BJ (cell line): Measurements from ENCODE around the gene TTC39B. TPM values are rescaled to one million over a fixed set of nuclear protein-coding genes. Genes with fewer than 3 reads are reported as not detected.

Source experiments
- CTCF ChIA-PET: fragments of 350-600 bp; formaldehyde crosslinking; extraction: SDS; loops from one replicate; lab custom pipeline; 2021; ENCODE audit warnings: antibody characterized with exemption, inconsistent platforms; lab: Yijun Ruan, JAX
- POLR2A ChIA-PET: fragments of 300-600 bp; sonication (Branson Sonifier 250); formaldehyde crosslinking; extraction: SDS; loops from one replicate; lab custom pipeline; 2021; ENCODE audit warnings: antibody characterized with exemption; lab: Charles Lee
- DNase-seq: peaks from one replicate; pipeline ENCODE4 v3.0.0-alpha.2; 2011; ENCODE audit warnings: low read depth
- H3K27me3 ChIP-seq: 2 replicates; pipeline ENCODE4 v1.6.0; 2011; ENCODE audit warnings: low read length; ENCODE audit not compliant: control insufficient read depth, insufficient read depth
- H3K36me3 ChIP-seq: 2 replicates; pipeline ENCODE4 v1.5.1; 2011; ENCODE audit warnings: low read length; ENCODE audit not compliant: control insufficient read depth, insufficient read depth
- H3K4me3 ChIP-seq: 2 replicates; pipeline ENCODE4 v1.5.1; 2011; ENCODE audit warnings: low read depth, mild to moderate bottlenecking, control low read depth, low read length
- CTCF ChIP-seq: IDR thresholded peaks from 2 replicates; pipeline ENCODE4 v1.5.1; 2011; ENCODE audit warnings: low read depth, mild to moderate bottlenecking, control low read depth, inconsistent platforms, low read length, moderate library complexity; ENCODE audit not compliant: insufficient read depth
- polyA plus RNA-seq: library from polyadenylated mRNA; depleted of rRNA; stranded (reverse); fragments of >200 nt; gene quantifications from 2 replicates; pipeline ENCODE4 v1.2.3, GENCODE V29; 2011

The TTC39B gene
- polyA plus RNA-seq, 1 experiment = 5.1 TPM

DNA sequence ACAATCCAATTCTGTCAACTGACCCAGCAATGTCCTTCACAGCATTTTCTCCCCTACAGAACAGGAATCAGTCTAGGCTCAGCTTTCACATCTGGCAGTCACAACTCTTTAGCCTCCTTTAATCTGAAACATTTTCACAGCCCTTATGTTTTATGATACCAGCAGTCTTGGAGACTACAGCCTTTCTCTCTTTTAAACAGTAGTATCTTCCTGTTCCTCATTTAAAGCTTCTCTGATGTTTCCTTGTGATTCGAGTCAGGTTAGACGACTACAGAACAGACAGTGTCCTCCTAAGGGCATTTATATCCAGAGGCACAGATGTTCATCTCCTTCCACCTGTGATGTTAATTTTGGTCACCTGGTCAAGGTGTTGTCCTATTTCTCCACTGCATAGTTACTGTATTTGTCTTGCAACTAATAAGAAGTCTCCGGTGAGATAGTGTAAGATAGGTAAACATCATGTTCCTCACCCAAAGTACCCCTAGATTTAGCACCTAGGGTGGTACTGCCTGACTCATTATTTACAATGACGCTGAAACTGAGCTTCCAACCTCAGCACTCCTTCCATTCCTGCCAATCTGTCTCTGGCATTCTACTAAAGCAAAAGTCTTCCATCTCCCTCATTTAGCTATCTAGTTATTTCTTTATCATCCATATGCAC, 20.7 kb downstream of the TTC39B start:
- CTCF ChIA-PET = interaction anchor here (1.3 kb wide), 1 partner anchor 8 kb away, joined by 3 read pairs; no protein-coding TSS in a partner anchor
- no peak for TF ChIP-seq CTCF
- H3K36me3 ChIP-seq = no peaks in the 10 kb centered on the region
- no peak for DNase-seq
- H3K4me3 ChIP-seq = no peak overlapping the region
- POLR2A ChIA-PET = no interaction called here
- no peaks in the 10 kb centered on the region for H3K27me3 ChIP-seq

DNA sequence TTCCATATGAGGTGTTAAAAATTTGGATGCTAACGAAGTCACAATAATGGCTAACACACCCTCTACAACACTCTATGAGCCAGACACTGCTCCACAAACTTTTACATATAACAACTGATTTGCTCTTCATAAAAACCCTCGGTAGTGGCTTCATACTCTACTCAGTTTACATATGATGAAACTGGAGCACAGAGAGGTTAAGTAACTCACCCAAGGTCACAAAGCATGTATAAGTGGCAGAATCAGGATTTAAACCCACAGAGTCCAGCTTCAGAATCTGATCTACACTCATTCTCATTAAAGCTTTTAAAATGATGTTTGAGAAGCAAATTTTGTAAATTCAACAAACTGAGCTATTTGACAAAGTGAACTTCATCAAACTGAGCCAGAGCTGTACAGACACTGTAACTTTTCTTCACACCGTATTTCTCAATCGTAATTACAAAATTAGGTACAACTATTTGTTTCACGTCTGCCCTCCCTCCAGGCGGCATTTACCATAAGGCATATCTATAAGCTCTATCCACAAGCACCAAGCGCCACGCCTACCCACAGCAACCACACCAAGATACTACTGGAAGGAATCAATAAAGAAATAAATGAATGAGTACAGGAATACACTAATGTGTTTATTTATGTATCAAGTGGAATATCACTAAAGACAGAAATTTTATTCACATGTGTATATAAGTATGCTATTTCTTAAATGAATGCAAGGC, 24.3 kb downstream of the TTC39B start:
- no peak for DNase-seq
- ChIA-PET CTCF (interaction anchor here (1.4 kb wide), 1 partner anchor 8 kb away, joined by 3 read pairs; no protein-coding TSS in a partner anchor), POLR2A (no interaction called here)
- no peak for TF ChIP-seq CTCF
- no peak overlapping the region for H3K4me3 ChIP-seq
- no peaks in the 10 kb centered on the region for H3K36me3 ChIP-seq
- no peaks in the 10 kb centered on the region for H3K27me3 ChIP-seq

- Histone ChIP-seq H3K27me3 (no peaks in the 10 kb centered on the region), H3K4me3 (no peak overlapping the region), H3K36me3 (no peaks in the 10 kb centered on the region)
- DNase-seq = no peak
- no peak for TF ChIP-seq CTCF
- ChIA-PET CTCF (interaction anchor here (0.7 to 1.0 kb wide), 2 partner anchors 11 to 136 kb away, joined by 3 read pairs; no protein-coding TSS in a partner anchor), POLR2A (no interaction called here)
These were observed 26.4 kb downstream of the TTC39B start for GRCh38 chr9:15280647-15281046.

GRCh38 chr9:15278839-15279238, 28.2 kb downstream of the TTC39B start:
- TF ChIP-seq CTCF = no peak
- no peak for DNase-seq
- POLR2A ChIA-PET = no interaction called here
- Histone ChIP-seq H3K36me3 (no peaks in the 10 kb centered on the region), H3K27me3 (no peaks in the 10 kb centered on the region), H3K4me3 (no peak overlapping the region)
- CTCF ChIA-PET = interaction anchor here (0.5 to 1.2 kb wide), 3 partner anchors 12 to 27 kb away, joined by 3 to 4 read pairs (median 3); no protein-coding TSS in a partner anchor

DNA sequence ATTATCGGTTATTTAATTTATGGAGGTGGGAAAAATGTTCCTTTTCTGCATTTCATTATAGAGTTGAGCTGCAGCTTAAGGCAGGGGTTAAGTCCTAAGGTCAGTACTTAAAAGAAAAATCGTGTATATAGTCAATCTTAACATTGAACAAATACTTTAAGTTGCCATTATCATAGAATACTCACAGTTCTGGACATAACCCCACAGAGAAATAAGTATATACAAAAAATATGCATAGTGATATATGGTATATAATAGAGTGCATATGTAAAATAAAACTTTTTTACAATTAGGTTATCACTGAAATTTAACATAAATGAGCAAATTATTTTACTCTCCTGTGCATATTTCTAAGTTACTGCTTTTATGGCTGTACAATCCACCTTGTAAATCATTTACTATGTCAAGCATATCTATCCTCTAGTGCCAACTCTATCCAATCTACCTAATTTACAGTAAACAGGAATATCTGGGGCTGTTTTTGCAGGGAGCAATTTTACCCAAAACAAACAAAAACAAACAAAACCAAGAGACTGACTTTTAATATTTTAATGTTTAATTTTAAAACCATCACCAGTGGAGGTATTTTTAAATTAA, 28.8 kb downstream of the TTC39B start:
- H3K4me3 ChIP-seq = no peak overlapping the region
- TF ChIP-seq CTCF = no peak
- POLR2A ChIA-PET = interaction anchor here (0.5 kb wide), 1 partner anchor 14 kb away, joined by 4 read pairs; no protein-coding TSS in a partner anchor
- DNase-seq = no peak
- no peaks in the 10 kb centered on the region for H3K27me3 ChIP-seq
- CTCF ChIA-PET = interaction anchor here (0.5 to 1.0 kb wide), 5 partner anchors 9 to 217 kb away, joined by 3 to 4 read pairs (median 3); no protein-coding TSS in a partner anchor
- no peaks in the 10 kb centered on the region for H3K36me3 ChIP-seq
